HL-60/S4 treated with retinoic acid at 250 ng/mL for 4 days and 3 days (cell line): ENCODE results near the gene SCIMP.
"Not testable (repeated sequence)": the region's sequence is repeated elsewhere in the genome, so short reads cannot be mapped to it uniquely, and the experiment has no call there.

ENCODE experiments used
- in situ Hi-C: fragments of 300-500 bp; cut with MboI; formaldehyde crosslinking; loops from 2 replicates; pipeline ENCODE4 v1.7.0; 2022; ENCODE audit warnings: low sequenced_read_pairs

SCIMP gene

GRCh38 chr17:5238333-5238732 is 3.7 kb upstream of the SCIMP start:
- in situ Hi-C loops, result no loop called here

DNA sequence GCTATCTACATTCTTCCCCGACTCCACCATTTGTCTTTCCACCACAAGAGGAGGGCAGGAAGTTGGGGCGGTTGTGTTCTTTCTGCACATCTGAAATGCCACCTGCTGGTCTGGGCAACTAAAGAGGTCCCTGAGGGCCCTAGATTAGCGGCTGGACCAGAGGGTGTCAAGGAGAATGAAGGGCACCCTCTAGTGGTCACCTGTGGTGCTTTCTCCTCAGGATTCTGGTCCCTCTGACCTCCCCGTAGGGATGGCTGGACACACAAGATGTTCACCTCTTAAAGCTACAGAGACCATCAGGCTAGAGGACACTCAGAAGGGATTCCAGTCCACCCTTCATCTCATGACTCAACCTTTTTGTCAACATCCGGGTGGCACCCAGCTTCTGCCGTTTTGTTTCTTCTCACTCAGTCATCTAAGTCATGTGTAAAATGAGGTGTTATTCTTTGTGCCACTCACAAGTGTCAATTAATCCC is 2.9 kb upstream of the SCIMP start:
- in situ Hi-C loops, result no loop called here

DNA sequence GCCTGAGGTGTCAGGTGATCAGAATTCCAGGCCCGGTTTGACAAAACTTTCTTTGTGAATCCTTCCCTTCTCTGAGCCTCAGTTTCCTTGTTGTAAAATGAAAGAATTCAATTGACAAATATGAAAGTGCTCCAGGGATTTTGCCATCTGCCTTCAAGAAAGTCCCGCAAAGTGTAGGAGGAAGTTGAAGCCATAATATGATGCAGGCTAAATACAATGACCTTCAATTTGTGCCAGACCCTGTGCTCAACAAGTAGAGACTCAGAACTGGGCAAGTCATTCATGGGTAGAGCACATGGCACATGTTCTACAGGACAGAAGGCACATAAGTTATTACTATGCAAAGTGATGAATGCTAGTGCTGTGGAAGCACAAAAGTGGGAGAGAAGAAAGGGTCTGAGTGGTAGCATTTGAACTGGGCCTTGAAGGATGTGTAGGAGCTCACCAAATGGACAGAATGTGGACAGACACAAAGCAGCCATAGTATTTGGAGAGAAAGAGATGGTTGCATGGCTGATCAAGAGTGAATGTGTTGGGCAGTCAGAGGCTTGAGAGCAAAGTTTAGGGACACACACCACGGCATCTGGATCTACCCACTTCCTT is 2.4 kb upstream of the SCIMP start:
- in situ Hi-C loops, result no loop called here

DNA sequence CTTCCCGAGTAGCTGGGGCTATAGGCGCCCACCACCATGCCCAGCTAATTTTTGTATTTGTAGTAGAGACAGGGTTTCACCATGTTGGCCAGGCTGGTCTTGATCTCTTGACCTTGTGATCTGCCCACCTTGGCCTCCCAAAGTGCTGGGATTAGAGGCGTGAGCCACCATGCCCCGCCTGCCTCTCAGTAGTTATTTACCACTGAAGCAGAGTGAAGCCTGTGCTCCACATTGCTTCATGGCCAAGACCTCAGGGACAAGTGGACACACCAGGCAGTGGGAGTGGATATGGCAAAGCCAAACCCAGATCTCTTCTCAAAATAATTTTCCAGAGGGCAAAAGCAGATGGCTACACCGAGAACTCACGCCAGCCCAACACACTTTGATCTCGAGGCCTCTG is 1.2 kb downstream of the SCIMP start:
- in situ Hi-C loops, result not testable (repeated sequence)

DNA sequence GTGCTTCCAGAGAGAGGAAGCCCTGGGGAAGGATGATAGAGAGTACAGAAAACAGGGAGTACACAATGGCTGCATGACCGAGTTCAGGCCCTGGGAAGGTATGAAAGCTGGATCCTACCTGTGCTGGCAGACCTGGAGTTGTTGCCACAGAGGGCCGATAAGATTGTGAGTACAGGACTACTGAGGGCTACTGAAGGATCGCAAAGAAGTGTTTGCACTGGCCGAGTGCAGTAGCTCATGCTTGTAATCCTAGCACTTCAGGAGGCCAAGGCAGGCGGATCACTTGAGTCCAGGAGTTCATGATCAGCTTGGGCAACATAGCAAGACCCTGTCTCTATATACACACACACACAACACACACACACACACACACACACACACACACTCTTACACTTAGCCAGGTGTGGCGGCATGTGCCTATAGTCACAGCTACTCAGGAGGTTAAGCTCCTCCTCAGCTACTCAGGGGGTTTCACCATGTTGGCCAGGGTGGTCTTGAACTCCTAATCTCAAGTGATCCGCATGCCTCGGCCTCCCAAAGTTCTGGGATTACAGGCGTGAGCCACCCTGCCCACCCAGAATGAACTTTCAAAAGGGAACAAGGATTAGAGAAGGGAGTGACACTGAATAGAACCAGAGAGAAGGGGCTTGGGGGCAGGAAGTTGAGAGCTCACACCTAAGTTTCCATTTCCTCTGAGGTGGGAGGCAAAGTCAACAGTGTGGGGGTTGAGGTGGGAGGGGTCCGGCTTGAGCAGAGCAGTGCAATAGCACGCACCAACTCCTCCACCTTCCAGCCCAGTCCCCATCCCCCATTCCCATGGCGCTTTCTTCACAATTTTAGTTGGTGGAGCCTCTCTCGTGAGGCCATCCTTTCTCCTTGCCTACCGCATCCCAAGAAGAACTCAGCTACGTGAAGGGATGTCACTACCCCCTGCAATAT is 7.5 kb downstream of the SCIMP start:
- in situ Hi-C loops, result no loop called here

GRCh38 chr17:5225668-5226457 is 8.8 kb downstream of the SCIMP start:
- in situ Hi-C loops, result no loop called here

GRCh38 chr17:5221912-5222311 is 12.7 kb downstream of the SCIMP start:
- in situ Hi-C loops, result not testable (repeated sequence)

DNA sequence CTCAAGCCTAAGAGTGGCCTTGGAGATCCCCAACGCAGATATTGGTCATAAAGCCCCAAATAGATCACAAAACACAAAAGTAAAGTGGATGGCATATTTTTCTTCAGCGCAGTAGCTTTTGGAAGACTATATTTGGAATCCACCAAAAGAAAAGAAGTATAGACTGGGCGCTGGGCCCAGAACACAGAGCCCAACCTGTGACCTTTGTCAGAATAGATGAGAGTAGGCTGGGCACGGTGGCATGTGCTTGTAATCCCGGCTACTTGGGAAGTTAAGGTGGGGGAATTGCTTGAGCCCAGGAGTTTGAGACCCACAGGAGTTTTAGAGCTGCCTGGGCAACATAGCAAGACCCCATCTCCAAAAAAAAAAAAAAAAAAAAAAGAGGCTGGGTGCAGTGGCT is 14.6 kb downstream of the SCIMP start:
- in situ Hi-C loops, result no loop called here

DNA sequence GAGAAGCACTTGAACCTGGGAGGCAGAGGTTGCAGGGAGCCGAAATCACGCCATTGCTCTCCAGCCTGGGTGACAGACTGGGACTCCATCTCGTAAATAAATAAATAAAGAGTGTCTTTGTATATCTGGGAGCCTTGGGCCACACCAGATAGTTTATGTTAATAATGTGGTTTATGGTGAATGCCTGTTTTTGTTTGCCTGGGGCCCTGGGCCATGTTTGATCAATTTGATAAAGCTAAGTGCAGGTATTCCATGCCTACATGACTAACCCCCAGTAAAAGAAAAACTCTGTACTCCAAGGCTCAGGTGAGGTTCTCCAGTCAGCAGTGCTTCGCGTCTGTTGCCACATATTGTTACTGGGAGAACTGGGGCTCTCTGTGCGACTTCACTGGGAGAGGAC is 15.1 kb downstream of the SCIMP start:
- in situ Hi-C loops, result no loop called here

- in situ Hi-C loops, result not testable (repeated sequence)
Measured at GRCh38 chr17:5217562-5217961, 17.1 kb downstream of the SCIMP start.

GRCh38 chr17:5211458-5211857 is 23.2 kb downstream of the SCIMP start:
- in situ Hi-C loops, result no loop called here

DNA sequence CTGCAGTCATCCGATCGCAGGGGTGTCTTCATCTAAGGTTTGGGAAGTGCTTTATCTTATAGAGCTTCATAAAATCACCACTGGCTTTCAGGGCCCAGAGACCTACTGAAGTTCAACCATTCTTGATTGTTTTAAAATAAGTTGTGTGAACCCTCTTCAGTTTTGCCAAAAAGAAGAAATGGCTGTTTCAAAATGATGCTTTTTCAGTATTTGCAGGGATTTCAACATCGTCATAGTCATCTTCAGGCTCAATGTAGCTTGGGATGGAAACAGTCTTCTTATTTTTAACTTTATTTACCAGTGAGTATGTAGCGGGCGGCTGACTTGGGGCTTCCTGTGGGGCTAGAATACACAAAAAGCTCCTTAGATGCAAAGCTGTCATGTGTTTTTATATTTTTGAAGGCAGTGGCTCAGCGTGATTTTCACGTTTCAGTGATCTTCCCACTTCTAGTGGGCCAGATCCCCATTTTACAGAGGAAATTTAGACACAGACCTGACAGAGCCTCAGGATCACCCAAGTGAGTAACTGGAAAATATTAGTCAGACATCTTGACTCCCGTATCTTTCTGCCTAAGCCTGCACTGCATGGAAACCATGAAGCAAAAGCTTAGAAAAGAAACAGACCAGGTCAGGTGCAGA is 23.9 kb downstream of the SCIMP start:
- in situ Hi-C loops, result no loop called here

DNA sequence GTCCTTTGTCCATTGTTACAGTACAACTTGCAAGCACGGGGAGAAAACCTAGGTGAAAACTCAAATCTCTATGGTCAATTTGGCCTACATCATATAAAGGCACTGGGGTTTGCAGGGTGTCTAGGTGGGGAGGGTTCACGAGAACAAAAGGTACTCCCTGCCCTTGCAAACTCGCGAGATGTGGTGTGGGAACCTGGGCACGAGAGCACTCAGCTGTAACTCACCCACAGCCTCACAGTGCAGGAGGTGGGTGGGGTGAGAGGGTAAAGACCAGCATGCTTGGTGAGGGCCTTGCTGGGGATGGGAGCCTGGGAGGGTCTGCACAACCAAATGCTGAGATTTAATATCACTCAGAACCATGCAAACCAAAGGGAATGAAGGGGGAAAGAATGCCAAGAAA is 24.6 kb downstream of the SCIMP start:
- in situ Hi-C loops, result no loop called here

DNA sequence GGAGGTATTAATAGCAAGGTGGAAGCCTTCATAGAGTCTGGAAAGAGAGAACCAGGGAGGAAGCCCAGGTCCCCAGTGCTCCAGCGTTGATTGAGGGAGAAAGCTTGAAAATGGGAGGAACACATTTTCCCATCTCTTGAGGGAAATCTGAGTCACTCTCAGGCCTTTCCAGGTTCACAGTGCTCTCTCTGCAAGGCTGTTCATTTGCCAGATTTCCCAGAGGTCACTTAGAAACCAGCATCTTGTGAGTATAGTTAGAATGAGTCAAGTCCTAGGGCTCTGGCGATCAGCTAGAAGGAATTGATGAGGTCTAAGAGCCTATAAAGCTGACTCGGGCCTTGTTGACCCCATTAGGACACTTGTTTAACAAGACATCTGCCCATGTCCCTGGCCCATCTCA is 25.3 kb downstream of the SCIMP start:
- in situ Hi-C loops, result no loop called here

GRCh38 chr17:5203908-5204294 is 30.8 kb downstream of the SCIMP start:
- in situ Hi-C loops, result no loop called here

DNA sequence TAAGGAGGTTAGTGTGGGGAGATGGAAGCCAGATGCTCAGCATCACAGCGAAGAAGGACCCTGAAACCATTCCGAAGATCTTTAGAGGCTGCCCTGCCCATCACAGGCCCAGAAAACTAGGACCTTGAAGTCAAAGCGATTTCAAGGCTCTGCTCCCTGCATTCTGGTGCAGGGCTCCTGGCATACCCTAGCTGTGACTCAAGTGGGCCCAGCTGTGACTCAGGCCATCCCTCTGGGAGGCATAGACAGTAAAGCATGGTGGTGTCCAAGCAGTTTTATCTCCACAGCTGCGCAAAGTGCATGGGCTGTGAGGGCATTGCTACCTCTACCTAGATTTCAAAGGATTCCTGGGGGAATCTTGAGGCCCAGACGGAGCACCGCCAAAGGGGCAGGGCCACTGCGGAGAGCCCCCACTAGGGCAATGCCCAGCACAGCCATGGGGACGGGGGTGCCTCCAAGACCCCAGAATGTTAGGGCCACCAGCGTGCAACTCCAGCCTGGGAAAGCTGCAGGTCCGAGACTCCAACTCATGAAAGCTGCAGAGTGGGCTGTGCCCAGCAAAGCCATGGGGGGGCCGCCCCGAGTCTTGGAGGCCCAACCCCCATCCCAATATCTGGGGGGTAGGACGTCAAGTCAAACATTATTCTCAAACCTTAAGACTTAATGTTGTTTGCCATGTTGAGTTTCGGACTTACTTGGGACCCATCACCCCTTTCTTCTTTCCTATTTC is 31.3 kb downstream of the SCIMP start:
- in situ Hi-C loops, result no loop called here

GRCh38 chr17:5201011-5201410 is 33.6 kb downstream of the SCIMP start:
- in situ Hi-C loops, result no loop called here

- in situ Hi-C loops, result no loop called here
Measured at GRCh38 chr17:5200360-5200759, 34.3 kb downstream of the SCIMP start.

DNA sequence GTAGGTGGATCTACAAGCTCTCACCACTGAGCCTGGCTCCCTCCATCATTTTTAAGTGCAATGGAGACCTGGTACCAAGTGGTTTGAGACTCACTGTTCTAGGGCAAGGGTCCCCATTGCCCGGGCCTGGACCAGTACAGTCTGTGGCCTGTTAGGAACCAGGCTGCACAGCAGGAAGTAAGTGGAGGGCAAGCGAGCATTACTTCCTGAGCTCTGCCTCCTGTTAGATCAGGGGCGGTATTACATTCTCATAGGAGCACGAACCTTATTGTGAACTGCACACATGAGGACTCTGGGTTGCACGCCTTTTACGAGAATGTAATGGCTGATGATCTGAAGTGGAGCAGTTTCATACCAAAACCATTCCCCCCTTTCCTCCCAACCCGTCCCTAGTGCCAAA is 36.2 kb downstream of the SCIMP start:
- in situ Hi-C loops, result no loop called here

DNA sequence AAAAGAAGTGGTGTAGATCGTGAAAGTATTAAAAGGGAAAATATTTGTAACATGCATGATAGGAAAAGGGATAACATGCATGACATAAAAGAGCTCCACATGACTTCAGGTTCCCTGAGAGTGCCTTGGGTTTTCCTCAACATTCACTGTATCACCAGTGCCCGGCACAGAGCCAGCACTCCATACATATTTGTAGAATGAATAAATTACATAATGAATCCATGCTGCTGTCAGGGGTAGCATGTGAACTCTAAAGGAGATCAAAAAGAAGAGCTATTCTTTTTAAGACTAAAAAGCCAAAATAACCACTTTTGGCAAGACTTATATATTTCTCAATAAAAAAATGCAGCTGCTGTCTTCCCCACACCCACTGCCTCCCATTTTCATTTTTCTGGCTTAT is 40.3 kb downstream of the SCIMP start:
- in situ Hi-C loops, result no loop called here
